HK-2 (cell line): ENCODE measurements around the gene UNC5A.

Experiments
- DNase-seq: peaks from one replicate; pipeline ENCODE4 v3.0.0-alpha.2; 2018; ENCODE audit not compliant: unreplicated experiment

Gene UNC5A

GRCh38 chr5:176781638-176782570, 28.5 kb upstream of the UNC5A start:
- no peak for DNase-seq

- peak; percentile 58 for DNase-seq
These were observed 25.9 kb upstream of the UNC5A start for GRCh38 chr5:176784218-176785165.

- DNase-seq = no peak
These were observed 24.9 kb upstream of the UNC5A start for GRCh38 chr5:176785184-176786145.

GRCh38 chr5:176787676-176788075, 22.7 kb upstream of the UNC5A start:
- no peak for DNase-seq

- no peak for DNase-seq
These were observed 22.3 kb upstream of the UNC5A start for GRCh38 chr5:176788091-176788490.

- DNase-seq = no peak
These were observed 21.2 kb upstream of the UNC5A start for GRCh38 chr5:176788941-176789872.

GRCh38 chr5:176789873-176790615, 20.3 kb upstream of the UNC5A start:
- no peak for DNase-seq

- no peak for DNase-seq
These were observed 19.4 kb upstream of the UNC5A start for GRCh38 chr5:176790941-176791340.

- no peak for DNase-seq
These were observed 17.6 kb upstream of the UNC5A start for GRCh38 chr5:176792655-176793342.

- DNase-seq = no peak
These were observed 17.0 kb upstream of the UNC5A start for GRCh38 chr5:176793343-176793699.

GRCh38 chr5:176793736-176794135, 16.6 kb upstream of the UNC5A start:
- no peak for DNase-seq

- no peak for DNase-seq
These were observed 15.8 kb upstream of the UNC5A start for GRCh38 chr5:176794509-176794908.

GRCh38 chr5:176796411-176796810, 13.9 kb upstream of the UNC5A start:
- no peak for DNase-seq

GRCh38 chr5:176796970-176797369, 13.4 kb upstream of the UNC5A start:
- DNase-seq = no peak

GRCh38 chr5:176797456-176798050, 12.8 kb upstream of the UNC5A start:
- no peak for DNase-seq

- DNase-seq = no peak
These were observed 12.1 kb upstream of the UNC5A start for GRCh38 chr5:176798086-176798876.

GRCh38 chr5:176798949-176799348, 11.4 kb upstream of the UNC5A start:
- DNase-seq = no peak

GRCh38 chr5:176799488-176799887, 10.9 kb upstream of the UNC5A start:
- no peak for DNase-seq
